ENCODE results near the gene SLAIN2.

The SLAIN2 gene

DNA sequence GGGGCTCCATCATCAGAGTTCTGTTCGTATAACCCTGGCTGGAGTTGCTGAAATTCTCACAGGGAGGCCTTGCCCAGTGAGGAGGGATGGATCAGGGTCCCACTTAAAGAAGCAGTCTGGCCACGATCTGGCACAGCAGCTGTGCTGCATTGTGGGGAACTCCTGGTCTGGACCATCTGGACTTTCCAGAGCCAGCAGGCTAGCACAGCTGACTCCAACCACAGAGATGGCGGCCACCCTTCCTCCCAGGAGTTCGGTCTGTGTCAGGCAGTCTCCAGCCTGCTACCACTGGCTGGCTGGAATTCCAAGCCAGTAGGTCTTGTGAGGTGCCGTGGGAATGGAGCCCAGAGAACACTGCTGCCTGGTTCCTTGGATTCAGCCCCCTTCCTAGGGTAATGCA is 62.0 kb downstream of the SLAIN2 start:
- Histone ChIP-seq H3K4me3 (ENCODE audit: low read depth in 1 of 2, low read length in 1 of 2) (no peak overlapping the region), H3K36me3 (peaks cover 15% of the 10 kb centered on the region), H3K27me3 (no peaks in the 10 kb centered on the region), H3K4me1 (ENCODE audit: control insufficient read depth in 1 of 2, insufficient read depth in 1 of 2, low read depth in 1 of 2, low read length in 1 of 2) (no peaks in the 10 kb centered on the region), H3K27ac (no peak overlapping the region), H3K9me3 (no peaks in the 10 kb centered on the region)
- no peak for TF ChIP-seq CTCF (IDR thresholded peaks at IDR 0.05)

GRCh38 chr4:48403779-48404178 is 62.5 kb downstream of the SLAIN2 start:
- TF ChIP-seq CTCF (IDR thresholded peaks at IDR 0.05): no peak
- Histone ChIP-seq H3K36me3 (peaks cover 15% of the 10 kb centered on the region), H3K27ac (no peak overlapping the region), H3K27me3 (no peaks in the 10 kb centered on the region), H3K4me1 (ENCODE audit: control insufficient read depth in 1 of 2, insufficient read depth in 1 of 2, low read depth in 1 of 2, low read length in 1 of 2) (no peaks in the 10 kb centered on the region), H3K9me3 (no peaks in the 10 kb centered on the region), H3K4me3 (ENCODE audit: low read depth in 1 of 2, low read length in 1 of 2) (no peak overlapping the region)

DNA sequence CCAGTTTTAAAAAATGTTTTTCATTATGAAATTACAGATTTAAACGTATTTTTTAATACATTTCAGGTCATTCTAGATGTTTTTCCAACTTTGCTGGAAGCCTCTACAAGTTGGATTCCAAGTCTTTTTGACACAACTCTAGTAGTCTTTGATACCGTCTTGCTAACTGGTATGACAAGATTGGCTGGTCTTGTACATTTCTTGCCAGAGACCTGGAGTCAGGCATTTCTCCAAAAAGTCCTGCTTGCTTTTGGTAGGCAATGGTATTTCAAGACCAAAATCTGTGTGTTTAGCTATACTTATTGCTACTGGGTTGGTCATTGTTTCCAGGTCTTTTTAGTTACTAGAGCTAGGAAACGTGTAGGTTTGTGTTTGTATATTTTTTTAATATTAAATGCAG is 64.6 kb downstream of the SLAIN2 start:
- no peak for TF ChIP-seq CTCF (IDR thresholded peaks at IDR 0.05)
- Histone ChIP-seq H3K9me3 (no peaks in the 10 kb centered on the region), H3K36me3 (peaks cover 22% of the 10 kb centered on the region), H3K27me3 (no peaks in the 10 kb centered on the region), H3K4me3 (ENCODE audit: low read depth in 1 of 2, low read length in 1 of 2) (no peak overlapping the region), H3K27ac (no peak overlapping the region), H3K4me1 (ENCODE audit: control insufficient read depth in 1 of 2, insufficient read depth in 1 of 2, low read depth in 1 of 2, low read length in 1 of 2) (no peaks in the 10 kb centered on the region)

DNA sequence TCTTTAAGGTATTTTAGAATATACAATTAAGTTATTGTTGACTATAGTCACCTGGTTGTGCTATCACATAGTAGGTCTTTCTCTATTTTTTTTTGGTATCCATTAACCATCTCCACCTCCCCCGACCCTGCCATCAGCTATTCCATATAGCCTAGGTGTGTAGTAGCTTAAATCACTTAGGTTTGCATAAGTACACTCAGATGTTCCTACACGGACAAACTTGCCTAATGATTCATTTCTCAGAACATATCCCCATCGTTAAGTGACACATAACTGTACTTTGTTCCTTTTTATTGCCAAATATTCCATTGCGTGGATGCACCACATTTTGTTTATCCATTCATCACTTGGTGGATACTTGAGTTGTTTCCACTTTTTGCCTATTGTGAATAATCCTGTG is 67.9 kb downstream of the SLAIN2 start:
- H3K27me3 ChIP-seq: no peaks in the 10 kb centered on the region
- H3K36me3 ChIP-seq: peaks cover 9% of the 10 kb centered on the region
- TF ChIP-seq CTCF (IDR thresholded peaks at IDR 0.05): no peak
- no peak overlapping the region for H3K4me3 ChIP-seq (ENCODE audit: low read depth in 1 of 2, low read length in 1 of 2)
- no peaks in the 10 kb centered on the region for H3K4me1 ChIP-seq (ENCODE audit: control insufficient read depth in 1 of 2, insufficient read depth in 1 of 2, low read depth in 1 of 2, low read length in 1 of 2)
- no peaks in the 10 kb centered on the region for H3K9me3 ChIP-seq
- no peak overlapping the region for H3K27ac ChIP-seq

GRCh38 chr4:48410812-48411211 is 69.5 kb downstream of the SLAIN2 start:
- H3K27ac ChIP-seq: no peak overlapping the region
- no peaks in the 10 kb centered on the region for H3K9me3 ChIP-seq
- peaks cover 7% of the 10 kb centered on the region for H3K36me3 ChIP-seq
- no peaks in the 10 kb centered on the region for H3K4me1 ChIP-seq (ENCODE audit: control insufficient read depth in 1 of 2, insufficient read depth in 1 of 2, low read depth in 1 of 2, low read length in 1 of 2)
- no peak overlapping the region for H3K4me3 ChIP-seq (ENCODE audit: low read depth in 1 of 2, low read length in 1 of 2)
- TF ChIP-seq CTCF (IDR thresholded peaks at IDR 0.05): no peak
- H3K27me3 ChIP-seq: no peaks in the 10 kb centered on the region

GRCh38 chr4:48420144-48420543 is 78.8 kb downstream of the SLAIN2 start:
- H3K36me3 ChIP-seq: peaks cover 48% of the 10 kb centered on the region
- H3K4me3 ChIP-seq (ENCODE audit: low read depth in 1 of 2, low read length in 1 of 2): no peak overlapping the region
- no peaks in the 10 kb centered on the region for H3K9me3 ChIP-seq
- H3K27me3 ChIP-seq: no peaks in the 10 kb centered on the region
- H3K4me1 ChIP-seq (ENCODE audit: control insufficient read depth in 1 of 2, insufficient read depth in 1 of 2, low read depth in 1 of 2, low read length in 1 of 2): no peaks in the 10 kb centered on the region
- TF ChIP-seq CTCF (IDR thresholded peaks at IDR 0.05): no peak
- H3K27ac ChIP-seq: no peak overlapping the region

All from neutrophil (primary cell).